Bronchial epithelial cell (primary cell): ENCODE results near the gene KLB. TPM values are rescaled to one million over a fixed set of nuclear protein-coding genes. Genes with fewer than 3 reads are reported as not detected.

Experiments used
- DNase-seq: peaks from one replicate; pipeline ENCODE4 v3.0.0-alpha.2; 2010; ENCODE audit warnings: low read depth
- FAIRE-seq: peaks from 2 replicates; lab custom pipeline; 2011; peaks lifted over from hg19 to GRCh38; lab: Jason Lieb, UNC
- H3K27me3 ChIP-seq: 2 replicates; pipeline ENCODE4 v1.5.1; 2011; ENCODE audit warnings: low read length; ENCODE audit not compliant: control insufficient read depth, insufficient read depth
- H3K36me3 ChIP-seq: 2 replicates; pipeline ENCODE4 v1.5.1; 2011; ENCODE audit warnings: low read length; ENCODE audit not compliant: control insufficient read depth, insufficient read depth
- H3K4me3 ChIP-seq: 2 replicates; pipeline ENCODE4 v1.5.1; 2011; ENCODE audit warnings: mild to moderate bottlenecking, low read depth, low read length, control low read depth
- CTCF ChIP-seq: IDR thresholded peaks from 2 replicates; pipeline ENCODE4 v1.5.1; 2011; ENCODE audit warnings: mild to moderate bottlenecking, moderate library complexity, low read length, control low read depth, inconsistent platforms; ENCODE audit not compliant: insufficient read depth, severe bottlenecking
- total RNA-seq: library from RNA; depleted of rRNA; stranded (reverse); fragments of >200 nt; gene quantifications from 2 replicates; pipeline ENCODE4 v1.2.1, GENCODE V29; 2014

The KLB gene
- total RNA-seq, 1 donor from 2014 or later: under 0.01 TPM

- H3K36me3 ChIP-seq: peaks cover 4% of the 10 kb centered on the region
- no peak for FAIRE-seq
- peak overlapping the region; percentile 39 for H3K4me3 ChIP-seq
- H3K27me3 ChIP-seq: no peaks in the 10 kb centered on the region
- peak; percentile 74 for DNase-seq
- peak; percentile 36 for TF ChIP-seq CTCF
Observed at GRCh38 chr4:39446842-39447573, 40.3 kb downstream of the KLB start.

- H3K36me3 ChIP-seq: peaks cover 14% of the 10 kb centered on the region
- no peak for DNase-seq
- no peaks in the 10 kb centered on the region for H3K27me3 ChIP-seq
- no peak for FAIRE-seq
- no peak overlapping the region for H3K4me3 ChIP-seq
- no peak for TF ChIP-seq CTCF
Observed at GRCh38 chr4:39450618-39451017, 43.9 kb downstream of the KLB start.

- H3K4me3 ChIP-seq: no peak overlapping the region
- no peak for TF ChIP-seq CTCF
- no peaks in the 10 kb centered on the region for H3K27me3 ChIP-seq
- peaks cover 17% of the 10 kb centered on the region for H3K36me3 ChIP-seq
- FAIRE-seq (no peak), DNase-seq (no peak)
Observed at GRCh38 chr4:39451423-39452023, 44.8 kb downstream of the KLB start.

GRCh38 chr4:39452153-39452859, 45.6 kb downstream of the KLB start:
- H3K36me3 ChIP-seq: peaks cover 24% of the 10 kb centered on the region
- FAIRE-seq (no peak), DNase-seq (no peak)

More at GRCh38 chr4:39452153-39452859, 45.6 kb downstream of the KLB start:
- Histone ChIP-seq H3K4me3 (no peak overlapping the region), H3K27me3 (no peaks in the 10 kb centered on the region)
- TF ChIP-seq CTCF: no peak
